ENCODE measurements around the gene ADAMTS17.

DNA sequence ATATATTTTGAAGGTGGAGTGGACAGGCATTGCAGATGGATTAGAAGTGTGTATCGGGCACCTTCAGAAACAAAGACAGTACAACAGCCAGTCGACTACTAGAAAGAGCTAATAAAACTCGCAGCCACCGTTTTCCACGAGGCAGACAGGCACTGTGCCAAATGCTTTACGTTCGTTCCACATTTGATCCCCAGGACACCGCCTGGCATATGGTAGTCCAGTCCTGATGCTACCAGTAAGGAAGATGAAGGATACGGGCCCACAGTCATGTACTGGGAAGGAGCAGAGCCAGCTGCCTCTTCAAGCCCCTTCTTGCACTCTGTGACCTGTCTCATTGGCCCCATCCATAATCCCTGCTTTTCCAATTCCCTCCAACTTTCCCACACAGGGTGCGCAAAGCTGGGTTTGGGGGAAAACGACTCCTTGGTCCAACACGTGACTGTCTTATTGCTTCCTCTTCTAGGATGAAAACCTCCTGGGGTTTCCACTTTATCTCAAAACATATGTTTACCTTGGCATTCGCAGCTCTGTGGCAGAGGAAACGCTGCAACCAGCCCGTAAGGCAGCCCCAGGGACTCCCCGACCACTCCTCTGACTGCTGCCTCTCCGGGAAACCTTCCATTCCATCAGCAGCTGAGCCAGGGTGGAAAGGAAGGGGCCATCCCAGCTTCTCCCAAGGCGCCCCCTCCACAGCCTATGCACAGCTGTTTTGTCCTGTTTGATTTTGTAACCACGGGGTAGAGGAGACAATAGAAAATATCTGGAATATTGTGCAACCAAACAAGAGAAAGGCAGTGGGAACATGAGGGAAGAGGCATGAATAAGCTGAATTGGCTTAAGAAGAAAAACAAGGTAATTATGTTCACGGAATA, 107.4 kb downstream of the ADAMTS17 start:
- no peak for TF ChIP-seq CTCF (IDR thresholded peaks at IDR 0.05)
- TF ChIP-seq POLR2A (IDR thresholded peaks at IDR 0.05) = no peak

All from testis (tissue), 2 donors.